ENCODE data around the gene IFNK. TPM values are rescaled to one million over a fixed set of nuclear protein-coding genes. Genes with fewer than 3 reads are reported as not detected.

Gene IFNK
- total RNA-seq, 1 experiment from 2014 or later, result not detected

- no peak for TF ChIP-seq CTCF (IDR thresholded peaks at IDR 0.05 in 2 of 3, conservative IDR thresholded peaks at IDR 0.05 in 1 of 3; ENCODE audit: borderline replicate concordance in 1 of 3, insufficient read depth in 1 of 3, low read depth in 2 of 3, low read length in 2 of 3)
Observed at GRCh38 chr9:27527702-27528075, 3.6 kb downstream of the IFNK start (continued).

GRCh38 chr9:27528076-27528885, 4.2 kb downstream of the IFNK start:
- intact Hi-C loops (cut with micrococcal nuclease), result no loop called here
- CTCF ChIA-PET, result interaction anchor here (0.9 to 1.7 kb wide), 2 partner anchors 14 to 195 kb away, joined by 3 to 7 read pairs; no protein-coding TSS in a partner anchor
- no peak for TF ChIP-seq SRF (IDR thresholded peaks at IDR 0.05; ENCODE audit: low read depth)
- TF ChIP-seq POLR2AphosphoS5 (IDR thresholded peaks at IDR 0.05; ENCODE audit: low read depth, low read length), result no peak
- no peak for TF ChIP-seq EZH2 (IDR thresholded peaks at IDR 0.05)
- TF ChIP-seq FOSL1 (IDR thresholded peaks at IDR 0.05; ENCODE audit: low read depth), result no peak
- TF ChIP-seq ELF1 (IDR thresholded peaks at IDR 0.05; ENCODE audit: borderline replicate concordance, low read depth), result no peak
- no peak for TF ChIP-seq ZBTB33 (IDR thresholded peaks at IDR 0.05; ENCODE audit: extremely low read depth, insufficient replicate concordance, low read length)
- TF ChIP-seq EZH2phosphoT487 (IDR thresholded peaks at IDR 0.05; ENCODE audit: borderline replicate concordance), result no peak
- TF ChIP-seq CTCF (IDR thresholded peaks at IDR 0.05 in 2 of 3, conservative IDR thresholded peaks at IDR 0.05 in 1 of 3; ENCODE audit: borderline replicate concordance in 1 of 3, insufficient read depth in 1 of 3, low read depth in 2 of 3, low read length in 2 of 3), result no peak
- TF ChIP-seq POLR2A (IDR thresholded peaks at IDR 0.05; ENCODE audit: borderline replicate concordance, extremely low read depth, insufficient read depth, insufficient read length), result no peak
- TF ChIP-seq ATF3 (IDR thresholded peaks at IDR 0.05), result no peak
- no peak for TF ChIP-seq YY1 (IDR thresholded peaks at IDR 0.05; ENCODE audit: extremely low read depth, insufficient replicate concordance, low read depth, low read length)
- TF ChIP-seq SIN3A (IDR thresholded peaks at IDR 0.05; ENCODE audit: low read depth), result no peak
- TF ChIP-seq JUND (IDR thresholded peaks at IDR 0.05), result no peak
- TF ChIP-seq ZNF274 (IDR thresholded peaks at IDR 0.05; ENCODE audit: low read depth, low read length), result no peak
- TF ChIP-seq CBX3 (IDR thresholded peaks at IDR 0.05; ENCODE audit: low read depth), result no peak
- no peak for TF ChIP-seq CEBPB (IDR thresholded peaks at IDR 0.05; ENCODE audit: low read depth)

More at GRCh38 chr9:27528076-27528885, 4.2 kb downstream of the IFNK start:
- Histone ChIP-seq H3K27ac (ENCODE audit: low read depth, low read length) (no peak overlapping the region), H3K4me3 (replicated peaks in 1 of 2; ENCODE audit: low read depth in 1 of 2, low read length in 2 of 2) (peak overlapping the region; percentile 50 to 62), H4K20me1 (ENCODE audit: insufficient read depth) (no peaks in the 10 kb centered on the region), H3K9me2 (ENCODE audit: insufficient read depth) (no peaks in the 10 kb centered on the region), H3K36me3 (ENCODE audit: control insufficient read depth in 1 of 2, insufficient read depth in 2 of 2, low read length in 2 of 2) (no peaks in the 10 kb centered on the region), H3K9ac (ENCODE audit: low read length) (peak overlapping the region; percentile 35; the same call in 1 of the 2 replicates), H3K4me1 (ENCODE audit: control insufficient read depth in 1 of 2, insufficient read depth in 2 of 2, low read length in 2 of 2) (peaks cover 0 to 16% of the 10 kb centered on the region in 2 experiments; a peak in 1 of 4 replicates), H3K9me3 (ENCODE audit: control insufficient read depth in 1 of 2, insufficient read depth in 1 of 2, low read depth in 1 of 2, low read length in 2 of 2) (no peaks in the 10 kb centered on the region), H3K79me2 (ENCODE audit: insufficient read depth, low read length) (no peaks in the 10 kb centered on the region), H3K27me3 (ENCODE audit: insufficient read depth, low read length) (no peaks in the 10 kb centered on the region; the same call in 1 of the 2 replicates), H2AFZ (ENCODE audit: low read depth, low read length, poor library complexity, severe bottlenecking) (peak overlapping the region; percentile 77), H3K4me2 (ENCODE audit: low read length) (peak overlapping the region; percentile 92)
- ATAC-seq (peak; percentile 50), DNase-seq (ENCODE audit: low read depth, low spot score) (no peak)
- ChIA-PET RAD21 (ENCODE audit: low non-redundant PET in 1 of 2, low total read pairs in 2 of 2, uncharacterized antibody in 2 of 2, unreplicated experiment in 2 of 2) (no interaction called here), POLR2A (no interaction called here)
- BruUV-seq (replicated peaks), result no TSS peak
